Right atrium auricular region (tissue), 2 donors: Measurements from ENCODE around the gene WWOX. TPM values are rescaled to one million over a fixed set of nuclear protein-coding genes. Genes with fewer than 3 reads are reported as not detected.

Source experiments
- DNase-seq: peaks from one replicate; pipeline ENCODE4 v3.0.0-alpha.2; 2019; ENCODE audit warnings: low spot score
- H3K27ac ChIP-seq, 2 donors: fragments of 200-600 bp; sonication (generic); 1 replicate in 1 of 2; 2 replicates in 1 of 2; pipeline ENCODE4 v1.5.1; 2016 to 2019
- H3K27me3 ChIP-seq, 2 donors: fragments of 200-600 bp; sonication (generic); one replicate each; pipeline versions ENCODE4 v1.5.1 to v1.6.0; 2017 to 2019
- H3K36me3 ChIP-seq: fragments of 200-600 bp; sonication (generic); one replicate; pipeline ENCODE4 v1.5.1; 2016
- H3K4me1 ChIP-seq, 2 donors: fragments of 200-600 bp; sonication (generic); one replicate each; pipeline versions ENCODE4 v1.5.1 to v1.6.0; 2017 to 2019
- H3K4me3 ChIP-seq, 2 donors: fragments of 200-600 bp; sonication (generic); 1 replicate in 1 of 2; 2 replicates in 1 of 2; pipeline ENCODE4 v1.5.1; 2017 to 2019; ENCODE audit warnings: mild to moderate bottlenecking in 1 of 2, moderate library complexity in 1 of 2
- H3K9me3 ChIP-seq, 2 donors: fragments of 200-600 bp; sonication (generic); one replicate each; pipeline ENCODE4 v1.5.1; 2019
- total RNA-seq, 2 donors: library from RNA; depleted of rRNA; stranded (reverse); fragments of >200 nt; gene quantifications; one replicate each; pipeline ENCODE4 v1.1.0, GENCODE V29; 2016
- TF ChIP-seq, protein P1 (sequence below), 2 donors: fragments of 200-600 bp; sonication (generic); IDR thresholded peaks; one replicate each; pipeline ENCODE4 v1.5.1; 2019; ENCODE audit warnings: antibody characterized with exemption in 2 of 2

WWOX gene
- total RNA-seq, 2 donors from 2014 or later = 14.8 to 20.8 TPM

DNA sequence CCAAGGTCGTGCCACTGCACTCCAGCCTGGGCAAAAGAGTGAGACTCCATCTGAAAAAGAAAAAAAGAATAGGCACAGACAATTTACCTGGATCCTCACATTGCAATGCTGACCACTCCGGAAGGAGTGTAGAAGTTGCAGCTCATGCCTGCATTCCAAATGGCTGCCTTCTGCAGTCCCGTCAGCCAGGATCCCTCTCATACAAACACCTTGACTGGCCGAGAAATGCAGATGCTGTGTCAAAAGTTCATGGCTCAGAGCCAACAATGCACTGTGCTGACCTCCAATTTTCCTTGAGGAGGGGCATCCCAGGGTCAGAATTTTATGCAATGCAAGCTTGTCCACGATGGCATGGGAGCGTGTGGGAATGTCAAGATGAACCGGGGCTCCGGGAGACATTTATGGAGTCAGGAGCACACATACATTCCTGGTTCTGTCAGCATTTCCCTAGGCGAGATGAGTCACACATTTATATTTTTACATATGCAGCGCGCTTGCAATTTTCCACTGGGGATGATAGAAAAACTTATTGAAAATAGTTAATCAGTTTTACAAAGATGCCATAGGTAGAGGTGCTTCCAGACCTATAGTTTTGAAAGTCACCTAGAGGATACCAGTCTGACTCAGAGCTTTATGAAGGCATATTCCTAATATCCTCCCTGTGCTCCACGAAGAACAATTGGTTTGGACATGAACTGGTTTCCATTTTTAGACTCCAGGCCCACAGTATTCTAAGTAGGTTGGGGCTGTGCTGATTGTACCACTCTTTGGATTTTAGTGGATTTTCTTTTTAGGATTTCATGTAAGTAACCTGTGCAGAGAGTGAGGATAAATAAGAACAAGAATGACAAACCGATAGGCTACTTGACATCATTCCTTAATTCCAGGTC lies 886.5 kb downstream of the WWOX start:
- TF ChIP-seq, protein P1, sequence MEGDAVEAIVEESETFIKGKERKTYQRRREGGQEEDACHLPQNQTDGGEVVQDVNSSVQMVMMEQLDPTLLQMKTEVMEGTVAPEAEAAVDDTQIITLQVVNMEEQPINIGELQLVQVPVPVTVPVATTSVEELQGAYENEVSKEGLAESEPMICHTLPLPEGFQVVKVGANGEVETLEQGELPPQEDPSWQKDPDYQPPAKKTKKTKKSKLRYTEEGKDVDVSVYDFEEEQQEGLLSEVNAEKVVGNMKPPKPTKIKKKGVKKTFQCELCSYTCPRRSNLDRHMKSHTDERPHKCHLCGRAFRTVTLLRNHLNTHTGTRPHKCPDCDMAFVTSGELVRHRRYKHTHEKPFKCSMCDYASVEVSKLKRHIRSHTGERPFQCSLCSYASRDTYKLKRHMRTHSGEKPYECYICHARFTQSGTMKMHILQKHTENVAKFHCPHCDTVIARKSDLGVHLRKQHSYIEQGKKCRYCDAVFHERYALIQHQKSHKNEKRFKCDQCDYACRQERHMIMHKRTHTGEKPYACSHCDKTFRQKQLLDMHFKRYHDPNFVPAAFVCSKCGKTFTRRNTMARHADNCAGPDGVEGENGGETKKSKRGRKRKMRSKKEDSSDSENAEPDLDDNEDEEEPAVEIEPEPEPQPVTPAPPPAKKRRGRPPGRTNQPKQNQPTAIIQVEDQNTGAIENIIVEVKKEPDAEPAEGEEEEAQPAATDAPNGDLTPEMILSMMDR (IDR thresholded peaks at IDR 0.05) = no peak
- DNase-seq = no peak
- no peak overlapping the region for H3K27ac ChIP-seq
- H3K4me1 ChIP-seq = peaks cover 0 to 19% of the 10 kb centered on the region in 2 donors
- H3K27me3 ChIP-seq = no peaks in the 10 kb centered on the region
- H3K4me3 ChIP-seq = no peak overlapping the region
- no peaks in the 10 kb centered on the region for H3K36me3 ChIP-seq
- H3K9me3 ChIP-seq = peaks cover 0 to 3% of the 10 kb centered on the region in 2 donors

DNA sequence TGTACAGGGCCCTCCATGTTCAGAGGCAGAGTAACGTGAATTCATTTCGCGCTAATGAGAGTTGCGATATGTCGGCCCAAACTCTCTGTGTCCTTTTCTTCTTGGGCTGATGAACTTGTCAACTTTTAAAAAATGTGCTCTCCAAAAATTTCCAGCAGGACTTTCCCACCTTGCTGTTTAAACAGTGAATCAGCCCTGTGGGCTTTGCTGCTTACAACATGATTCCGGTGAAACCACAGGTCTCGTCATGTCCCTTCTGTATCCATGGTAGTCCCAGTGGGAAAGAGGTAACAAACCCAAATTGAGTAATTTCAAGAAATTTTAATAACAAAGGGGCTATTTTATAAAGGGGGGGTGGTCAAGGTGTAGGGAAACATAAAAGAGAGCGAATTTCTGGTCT lies 888.2 kb downstream of the WWOX start:
- Histone ChIP-seq H3K27ac (no peak overlapping the region), H3K4me1 (peaks cover 0 to 19% of the 10 kb centered on the region in 2 donors), H3K36me3 (no peaks in the 10 kb centered on the region), H3K9me3 (peaks cover 0 to 3% of the 10 kb centered on the region in 2 donors), H3K4me3 (no peak overlapping the region), H3K27me3 (no peaks in the 10 kb centered on the region)
- TF ChIP-seq, protein P1 (IDR thresholded peaks at IDR 0.05) = no peak
- no peak for DNase-seq

DNA sequence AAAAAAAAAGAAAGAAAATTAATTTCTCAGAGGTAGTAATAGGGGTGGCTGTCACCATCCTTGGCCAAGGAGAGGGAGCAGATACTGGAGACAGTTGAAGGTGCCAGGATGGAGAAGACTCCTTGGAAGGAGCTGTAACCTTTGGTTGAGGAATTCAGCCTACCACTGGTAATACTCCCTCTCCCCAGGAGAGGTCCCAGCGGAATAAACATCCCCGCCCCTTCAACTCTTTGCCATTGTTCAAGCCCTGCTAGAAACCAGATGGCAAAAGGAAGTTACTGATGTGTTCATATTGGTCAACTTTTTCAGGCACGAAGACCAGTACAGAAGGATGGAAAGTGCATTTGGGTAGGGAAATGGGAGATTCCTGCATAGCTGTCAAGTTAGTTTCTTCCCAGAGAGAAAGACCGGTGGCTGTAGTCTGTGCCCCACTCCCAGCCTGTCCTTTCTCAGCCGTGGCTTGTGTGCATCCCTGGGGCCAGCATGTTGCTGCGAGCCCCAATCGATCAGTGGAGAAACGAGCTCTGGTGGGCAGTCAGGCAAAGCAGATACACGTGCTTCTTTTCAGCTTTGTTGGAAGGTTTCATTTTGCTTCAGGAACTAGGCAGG lies 889.0 kb downstream of the WWOX start:
- H3K36me3 ChIP-seq = no peaks in the 10 kb centered on the region
- H3K4me1 ChIP-seq = peaks cover 0 to 24% of the 10 kb centered on the region in 2 donors
- H3K9me3 ChIP-seq = peaks cover 0 to 1% of the 10 kb centered on the region in 2 donors
- no peak overlapping the region for H3K27ac ChIP-seq
- H3K4me3 ChIP-seq = no peak overlapping the region
- no peaks in the 10 kb centered on the region for H3K27me3 ChIP-seq
- TF ChIP-seq, protein P1 (IDR thresholded peaks at IDR 0.05) = no peak
- no peak for DNase-seq

DNA sequence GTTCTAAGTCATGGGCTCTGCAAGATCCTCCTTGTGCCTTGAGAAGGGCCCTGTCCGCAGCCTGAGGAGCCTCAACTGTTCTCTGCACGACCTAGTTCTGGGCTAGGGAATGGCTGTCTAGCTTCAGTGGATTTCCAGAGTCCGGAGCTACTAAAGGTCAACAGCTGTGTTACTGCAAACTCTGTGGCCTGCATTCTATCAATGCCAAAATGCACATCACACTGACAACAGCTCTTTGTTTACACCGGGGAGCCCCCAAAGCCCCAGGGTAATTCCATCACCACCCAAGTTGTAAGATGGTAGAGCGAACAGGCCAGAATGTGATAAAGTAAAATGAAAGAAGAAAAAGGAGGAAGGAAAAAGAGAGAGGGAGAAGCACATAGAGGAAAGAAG lies 890.9 kb downstream of the WWOX start:
- TF ChIP-seq, protein P1 (IDR thresholded peaks at IDR 0.05) = no peak
- H3K27me3 ChIP-seq = no peaks in the 10 kb centered on the region
- peaks cover 0 to 13% of the 10 kb centered on the region in 2 donors for H3K4me1 ChIP-seq
- H3K9me3 ChIP-seq = no peaks in the 10 kb centered on the region
- no peak overlapping the region for H3K4me3 ChIP-seq
- no peak for DNase-seq
- H3K27ac ChIP-seq = no peak overlapping the region
- no peaks in the 10 kb centered on the region for H3K36me3 ChIP-seq

DNA sequence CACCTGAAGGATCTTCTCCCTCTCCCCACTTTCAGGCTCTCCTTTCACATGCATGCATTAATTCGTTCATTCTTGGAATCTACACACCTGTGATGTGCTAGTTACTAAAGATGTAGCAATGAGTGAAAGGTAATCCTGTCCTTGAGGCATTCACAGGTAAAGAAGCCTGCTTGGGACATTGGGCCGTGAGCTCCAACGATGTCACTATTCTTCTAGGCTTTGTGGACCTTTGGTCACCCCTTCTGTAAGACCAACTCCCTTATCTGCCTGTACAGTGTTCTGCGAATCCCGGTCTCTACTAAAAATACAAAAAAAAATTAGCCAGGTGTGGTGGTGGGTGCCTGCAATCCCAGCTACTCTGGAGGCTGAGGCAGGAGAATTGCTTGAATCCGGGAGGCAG lies 892.5 kb downstream of the WWOX start:
- no peak for DNase-seq
- TF ChIP-seq, protein P1 (IDR thresholded peaks at IDR 0.05) = no peak
- Histone ChIP-seq H3K36me3 (no peaks in the 10 kb centered on the region), H3K27ac (no peak overlapping the region), H3K9me3 (no peaks in the 10 kb centered on the region), H3K27me3 (no peaks in the 10 kb centered on the region), H3K4me3 (no peak overlapping the region), H3K4me1 (peaks cover 0 to 5% of the 10 kb centered on the region in 2 donors)
